Common myeloid progenitor, CD34-positive (primary cell): ENCODE results near the gene DPP10.

Source experiments
- CTCF ChIA-PET: fragments of 350-600 bp; sonication (Branson Sonifier 250); formaldehyde crosslinking; loops from one replicate; lab custom pipeline; 2021; ENCODE audit warnings: antibody characterized with exemption; lab: Charles Lee
- POLR2A ChIA-PET: fragments of 350-600 bp; sonication (Branson Sonifier 250); formaldehyde crosslinking; loops from one replicate; lab custom pipeline; 2021; ENCODE audit warnings: antibody characterized with exemption; lab: Charles Lee
- DNase-seq, 3 donors: peaks; one replicate each; pipeline versions ENCODE4 v3.0.0 to v3.0.0-alpha.2; 2013
- H3K27ac ChIP-seq, 2 experiments: 1 replicate in 1 of 2; 2 replicates in 1 of 2; pipeline ENCODE4 v1.7.0; 2013; ENCODE audit warnings: inconsistent platforms in 2 of 2, low read length in 2 of 2, mild to moderate bottlenecking in 2 of 2, low read depth in 1 of 2, moderate library complexity in 1 of 2; ENCODE audit not compliant: severe bottlenecking in 2 of 2, insufficient read depth in 1 of 2, poor library complexity in 1 of 2
- H3K27me3 ChIP-seq, 5 experiments: replicated peaks in 2 of 5; 1 replicate in 3 of 5; 2 replicates in 2 of 5; pipeline versions ENCODE4 v1.6.1 to v1.7.0; 2013; ENCODE audit warnings: low read length in 4 of 5, mild to moderate bottlenecking in 2 of 5, moderate library complexity in 2 of 5, inconsistent platforms in 1 of 5; ENCODE audit not compliant: insufficient read depth in 5 of 5, control insufficient read depth in 4 of 5
- H3K36me3 ChIP-seq, 4 experiments: 1 replicate in 2 of 4; 2 replicates in 2 of 4; pipeline versions ENCODE4 v1.6.1 to v1.7.0; 2013; ENCODE audit warnings: low read length in 3 of 4, control low read depth in 1 of 4, mild to moderate bottlenecking in 1 of 4; ENCODE audit not compliant: control insufficient read depth in 4 of 4, insufficient read depth in 4 of 4
- H3K4me1 ChIP-seq, 4 experiments: 1 replicate in 3 of 4; 2 replicates in 1 of 4; pipeline versions ENCODE4 v1.6.1 to v1.7.1; 2013; ENCODE audit warnings: low read length in 3 of 4, mild to moderate bottlenecking in 3 of 4, control low read depth in 1 of 4, inconsistent platforms in 1 of 4, moderate library complexity in 1 of 4; ENCODE audit not compliant: control insufficient read depth in 4 of 4, insufficient read depth in 4 of 4; ENCODE audit errors: control extremely low read depth in 1 of 4
- H3K4me3 ChIP-seq, 7 experiments: 1 replicate in 4 of 7; 2 replicates in 3 of 7; pipeline versions ENCODE4 v1.5.1 to v1.7.0; 2013; ENCODE audit warnings: mild to moderate bottlenecking in 7 of 7, low read length in 6 of 7, moderate library complexity in 6 of 7, inconsistent platforms in 2 of 7, low read depth in 2 of 7, control low read depth in 1 of 7; ENCODE audit not compliant: insufficient read depth in 4 of 7, control insufficient read depth in 1 of 7; ENCODE audit errors: extremely low read depth in 1 of 7
- H3K9me3 ChIP-seq, 5 experiments: 1 replicate in 4 of 5; 2 replicates in 1 of 5; pipeline versions ENCODE4 v1.6.1 to v1.7.1; 2013; ENCODE audit warnings: low read length in 4 of 5, mild to moderate bottlenecking in 2 of 5, inconsistent platforms in 1 of 5, low read depth in 1 of 5, moderate library complexity in 1 of 5; ENCODE audit not compliant: control insufficient read depth in 4 of 5, insufficient read depth in 2 of 5; ENCODE audit errors: control extremely low read depth in 1 of 5
- WGBS: methylation state at CpG from one replicate; pipeline ENCODE4 v1.1.5; 2013; ENCODE audit not compliant: insufficient coverage; 5-methylcytosine and 5-hydroxymethylcytosine counted together

The DPP10 gene

DNA sequence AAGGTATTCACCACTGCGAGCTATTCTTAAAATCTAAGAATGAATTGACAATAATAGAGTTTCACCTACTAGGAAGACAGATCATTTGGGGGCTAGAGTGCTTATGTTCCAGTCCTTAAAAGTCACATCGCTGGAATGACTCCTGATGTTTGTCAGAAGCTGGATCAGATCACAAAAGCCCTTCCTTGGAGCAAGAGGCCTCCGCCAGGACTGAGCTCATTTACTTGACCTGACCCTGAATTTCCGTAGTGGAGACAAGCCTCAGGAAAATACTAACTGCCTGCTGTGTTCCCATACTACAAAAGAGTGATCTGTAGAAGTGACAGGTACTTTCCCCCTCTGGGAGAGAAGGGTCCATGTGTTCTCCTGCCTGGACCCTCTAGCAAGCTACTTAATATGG, 483.9 kb downstream of the DPP10 start:
- ChIA-PET POLR2A (no interaction called here), CTCF (no interaction called here)
- 92% methylated on average over 3 of the region's 4 CpGs for WGBS

GRCh38 chr2:114929225-114929624, 486.8 kb downstream of the DPP10 start:
- DNase-seq = no peak
- ChIA-PET CTCF (no interaction called here), POLR2A (no interaction called here)
- Histone ChIP-seq H3K4me3 (no peak overlapping the region), H3K27me3 (no peaks in the 10 kb centered on the region), H3K27ac (no peak overlapping the region), H3K4me1 (no peaks in the 10 kb centered on the region), H3K36me3 (no peaks in the 10 kb centered on the region), H3K9me3 (peaks cover 0 to 7% (median 0%) of the 10 kb centered on the region in 5 experiments)
- WGBS = 97% methylated on average over 7 of the region's 7 CpGs

More for the DNA sequence above, 483.9 kb downstream of the DPP10 start:
- Histone ChIP-seq H3K27me3 (no peaks in the 10 kb centered on the region), H3K36me3 (no peaks in the 10 kb centered on the region), H3K4me1 (no peaks in the 10 kb centered on the region), H3K9me3 (peaks cover 0 to 7% (median 0%) of the 10 kb centered on the region in 5 experiments), H3K27ac (no peak overlapping the region), H3K4me3 (no peak overlapping the region)
- no peak for DNase-seq

DNA sequence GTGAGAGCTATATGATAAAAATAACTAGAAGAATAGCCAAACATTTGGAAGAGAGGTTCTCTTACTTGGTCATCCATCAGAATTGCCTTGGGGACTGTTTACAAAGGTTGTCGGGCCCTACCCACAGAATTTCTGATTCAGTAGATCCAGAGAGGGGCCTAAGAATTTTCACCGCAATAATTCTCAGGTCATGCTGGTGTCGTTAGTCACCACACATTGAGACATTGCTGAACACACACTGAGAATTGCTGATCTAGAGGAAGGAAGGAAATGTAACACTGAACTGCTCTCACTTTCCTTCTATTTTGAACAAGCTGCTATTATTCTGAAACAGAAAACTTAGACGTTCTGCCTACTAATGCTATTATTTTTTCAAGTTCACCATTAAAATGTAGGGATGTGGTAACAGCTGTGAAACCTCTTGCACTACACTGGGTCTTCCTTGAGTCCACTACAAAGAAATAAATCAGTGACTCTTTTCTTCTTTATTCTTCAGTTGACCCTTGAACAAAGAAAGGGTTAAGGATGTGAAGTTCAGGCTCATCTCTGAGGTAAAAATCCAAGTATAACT, 491.3 kb downstream of the DPP10 start:
- H3K4me3 ChIP-seq = no peak overlapping the region
- WGBS = 95% methylated on average over 3 of the region's 4 CpGs
- no peaks in the 10 kb centered on the region for H3K27me3 ChIP-seq
- no peaks in the 10 kb centered on the region for H3K36me3 ChIP-seq
- H3K4me1 ChIP-seq = no peaks in the 10 kb centered on the region
- ChIA-PET POLR2A (no interaction called here), CTCF (no interaction called here)
- no peak overlapping the region for H3K27ac ChIP-seq
- H3K9me3 ChIP-seq = no peaks in the 10 kb centered on the region
- DNase-seq = no peak

DNA sequence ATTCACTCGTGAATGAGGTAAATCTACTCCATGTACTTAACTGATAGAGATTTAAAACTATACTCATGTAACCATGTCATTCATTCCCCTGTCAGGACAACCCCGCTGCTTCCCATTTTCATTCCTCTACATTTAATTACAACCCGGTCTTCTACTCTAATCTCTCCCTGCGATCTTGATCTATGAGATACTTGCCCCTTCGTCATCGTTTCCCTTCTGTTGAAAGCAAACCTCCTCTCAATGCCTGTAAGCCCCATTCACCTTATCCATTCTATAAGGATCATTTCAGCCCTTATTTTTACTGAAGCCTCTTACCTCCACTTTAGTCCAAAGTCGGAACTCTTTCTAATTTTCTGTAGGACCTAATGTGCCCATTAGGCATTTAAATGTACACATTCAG, 492.6 kb downstream of the DPP10 start:
- H3K27me3 ChIP-seq = no peaks in the 10 kb centered on the region
- no peaks in the 10 kb centered on the region for H3K36me3 ChIP-seq
- POLR2A ChIA-PET = no interaction called here
- WGBS = 89% methylated on average over 6 of the region's 7 CpGs
- no peak overlapping the region for H3K4me3 ChIP-seq
- DNase-seq = no peak
- no peaks in the 10 kb centered on the region for H3K4me1 ChIP-seq
- H3K27ac ChIP-seq = no peak overlapping the region
- CTCF ChIA-PET = no interaction called here
- H3K9me3 ChIP-seq = no peaks in the 10 kb centered on the region

GRCh38 chr2:114937366-114937930, 495.0 kb downstream of the DPP10 start:
- WGBS = 84% methylated on average over 5 of the region's 9 CpGs
- Histone ChIP-seq H3K4me3 (no peak overlapping the region), H3K27me3 (no peaks in the 10 kb centered on the region), H3K36me3 (no peaks in the 10 kb centered on the region), H3K27ac (no peak overlapping the region), H3K4me1 (no peaks in the 10 kb centered on the region), H3K9me3 (no peaks in the 10 kb centered on the region)
- ChIA-PET CTCF (no interaction called here), POLR2A (no interaction called here)
- DNase-seq = no peak

- no CpG with 5 or more reads among the region's 3 CpGs for WGBS
- H3K27ac ChIP-seq = no peak overlapping the region
These were observed 498.5 kb downstream of the DPP10 start for GRCh38 chr2:114940785-114941458.

GRCh38 chr2:114949228-114949804, 506.9 kb downstream of the DPP10 start:
- ChIA-PET CTCF (no interaction called here), POLR2A (no interaction called here)
- no peaks in the 10 kb centered on the region for H3K9me3 ChIP-seq
- H3K4me3 ChIP-seq = no peak overlapping the region
- no peaks in the 10 kb centered on the region for H3K4me1 ChIP-seq
- WGBS = 100% methylated on average over 2 of the region's 2 CpGs
- no peak overlapping the region for H3K27ac ChIP-seq
- no peaks in the 10 kb centered on the region for H3K27me3 ChIP-seq
- no peaks in the 10 kb centered on the region for H3K36me3 ChIP-seq
- DNase-seq = no peak

More at GRCh38 chr2:114940785-114941458, 498.5 kb downstream of the DPP10 start:
- ChIA-PET POLR2A (no interaction called here), CTCF (interaction anchor here (1.6 kb wide), 1 partner anchor 9 kb away, joined by 3 read pairs; no protein-coding TSS in a partner anchor)
- Histone ChIP-seq H3K4me1 (no peaks in the 10 kb centered on the region), H3K4me3 (no peak overlapping the region), H3K27me3 (no peaks in the 10 kb centered on the region), H3K36me3 (no peaks in the 10 kb centered on the region), H3K9me3 (no peaks in the 10 kb centered on the region)
- DNase-seq = no peak
